Neuronal stem cell (in vitro differentiated cells): ENCODE measurements around the gene PIGO. TPM values are rescaled to one million over a fixed set of nuclear protein-coding genes. Genes with fewer than 3 reads are reported as not detected.

Experiments used
- DNase-seq: peaks from one replicate; pipeline ENCODE4 v3.0.0-alpha.2; 2013; ENCODE audit warnings: low spot score
- H2AFZ ChIP-seq: one replicate; pipeline ENCODE4 v1.6.1; 2013; ENCODE audit warnings: mild to moderate bottlenecking, low read length, inconsistent platforms
- H2AK5ac ChIP-seq: 2 replicates; pipeline ENCODE4 v1.6.1; 2013; ENCODE audit warnings: low read depth, mild to moderate bottlenecking, inconsistent platforms, low read length, moderate library complexity, mixed read lengths
- H2BK120ac ChIP-seq: 2 replicates; pipeline ENCODE4 v1.6.1; 2013; ENCODE audit warnings: low read depth, mild to moderate bottlenecking, inconsistent platforms, low read length, moderate library complexity, mixed read lengths
- H2BK12ac ChIP-seq: one replicate; pipeline ENCODE4 v1.6.1; 2013; ENCODE audit warnings: low read length, inconsistent platforms
- H2BK15ac ChIP-seq: 2 replicates; pipeline ENCODE4 v1.6.1; 2013; ENCODE audit warnings: mild to moderate bottlenecking, low read length, inconsistent platforms, mixed read lengths
- H2BK5ac ChIP-seq: one replicate; pipeline ENCODE4 v1.6.1; 2013; ENCODE audit warnings: inconsistent platforms, mild to moderate bottlenecking, low read length, moderate library complexity
- H3K14ac ChIP-seq: one replicate; pipeline ENCODE4 v1.6.1; 2013; ENCODE audit warnings: low read length, inconsistent platforms
- H3K18ac ChIP-seq: 2 replicates; pipeline ENCODE4 v1.6.1; 2013; ENCODE audit warnings: low read length, inconsistent platforms
- H3K23ac ChIP-seq: 2 replicates; pipeline ENCODE4 v1.6.1; 2013; ENCODE audit warnings: low read depth, mild to moderate bottlenecking, mixed read lengths, low read length, inconsistent platforms; ENCODE audit not compliant: poor library complexity
- H3K27ac ChIP-seq: replicated peaks from 3 replicates; pipeline ENCODE4 v1.5.1; 2013; ENCODE audit warnings: low read length, inconsistent platforms
- H3K27me3 ChIP-seq, 3 experiments: 2 replicates each; pipeline ENCODE4 v1.6.1; 2013; ENCODE audit warnings: low read length in 3 of 3, mild to moderate bottlenecking in 2 of 3, inconsistent platforms in 1 of 3, low read depth in 1 of 3, mixed read lengths in 1 of 3, moderate library complexity in 1 of 3; ENCODE audit not compliant: control insufficient read depth in 3 of 3, insufficient read depth in 3 of 3
- H3K36me3 ChIP-seq, 2 donors: replicated peaks in 1 of 2; 2 replicates each; pipeline ENCODE4 v1.6.1; 2013; ENCODE audit warnings: low read length in 2 of 2; ENCODE audit not compliant: control insufficient read depth in 2 of 2, insufficient read depth in 2 of 2
- H3K4ac ChIP-seq: 2 replicates; pipeline ENCODE4 v1.6.1; 2013; ENCODE audit warnings: inconsistent platforms, mild to moderate bottlenecking, low read length, moderate library complexity
- H3K4me1 ChIP-seq, 2 donors: 1 replicate in 1 of 2; 2 replicates in 1 of 2; pipeline ENCODE4 v1.6.1; 2013; ENCODE audit warnings: low read length in 2 of 2, low read depth in 1 of 2; ENCODE audit not compliant: control insufficient read depth in 2 of 2, insufficient read depth in 1 of 2
- H3K4me2 ChIP-seq: one replicate; pipeline ENCODE4 v1.6.1; 2013; ENCODE audit warnings: mild to moderate bottlenecking, low read length, inconsistent platforms; ENCODE audit not compliant: insufficient read depth, poor library complexity, severe bottlenecking
- H3K4me3 ChIP-seq, 2 donors: 2 replicates each; pipeline ENCODE4 v1.5.1; 2013; ENCODE audit warnings: low read length in 2 of 2, mild to moderate bottlenecking in 2 of 2, inconsistent platforms in 1 of 2, moderate library complexity in 1 of 2
- H3K79me1 ChIP-seq: one replicate; pipeline ENCODE4 v1.6.1; 2013; ENCODE audit warnings: low read depth, mild to moderate bottlenecking, inconsistent platforms, low read length, moderate library complexity
- H3K9ac ChIP-seq: one replicate; pipeline ENCODE4 v1.6.1; 2013; ENCODE audit warnings: mild to moderate bottlenecking, low read depth, low read length, inconsistent platforms; ENCODE audit not compliant: poor library complexity
- H3K9me3 ChIP-seq, 2 donors: replicated peaks in 1 of 2; 2 replicates each; pipeline versions ENCODE3 to v1.6.1; 2013; ENCODE audit warnings: low read length in 2 of 2, mild to moderate bottlenecking in 2 of 2, inconsistent platforms in 1 of 2, low read depth in 1 of 2, mixed read lengths in 1 of 2, moderate library complexity in 1 of 2; ENCODE audit not compliant: control insufficient read depth in 2 of 2, insufficient read depth in 1 of 2
- H4K8ac ChIP-seq: one replicate; pipeline ENCODE4 v1.6.1; 2013; ENCODE audit warnings: low read depth, mild to moderate bottlenecking, inconsistent platforms, low read length, moderate library complexity
- H4K91ac ChIP-seq: one replicate; pipeline ENCODE4 v1.6.1; 2013; ENCODE audit warnings: low read length, low read depth, mild to moderate bottlenecking, inconsistent platforms; ENCODE audit not compliant: poor library complexity
- WGBS, 2 donors: extraction: QIAGEN DNeasy Blood & Tissue Kit; methylation state at CpG; one replicate each; pipeline ENCODE4 v1.1.7; 2013; ENCODE audit warnings: missing lambda C conversion rate in 2 of 2, mixed read lengths in 1 of 2; ENCODE audit not compliant: insufficient read length in 2 of 2, insufficient replicate concordance in 1 of 2; ENCODE audit errors: extremely low coverage in 2 of 2; 5-methylcytosine and 5-hydroxymethylcytosine counted together
- small RNA-seq: library from polyadenylated mRNA; stranded (forward); fragments of <200 nt; extraction: miRNeasy Mini kit (QIAGEN cat#:217004); gene quantifications from one replicate; pipeline ENCODE3, GENCODE V24; 2013; ENCODE audit not compliant: insufficient read depth

The PIGO gene

GRCh38 chr9:35042891-35043545, 53.4 kb downstream of the PIGO start:
- no peak overlapping the region for H2BK5ac ChIP-seq
- no peak overlapping the region for H4K8ac ChIP-seq
- no peak overlapping the region for H3K4ac ChIP-seq
- H3K4me2 ChIP-seq: no peak overlapping the region
- no peaks in the 10 kb centered on the region for H3K9me3 ChIP-seq
- WGBS, 2 donors: no CpG with 5 or more reads among the region's 6 CpGs
- no peak overlapping the region for H4K91ac ChIP-seq
- peaks cover 0 to 5% of the 10 kb centered on the region in 2 donors for H3K4me1 ChIP-seq
- no peak overlapping the region for H2AFZ ChIP-seq
- peaks cover 1 to 34% of the 10 kb centered on the region in 2 donors for H3K36me3 ChIP-seq
- H3K18ac ChIP-seq: no peak overlapping the region
- H3K23ac ChIP-seq: no peak overlapping the region
- H3K14ac ChIP-seq: no peak overlapping the region
- no peaks in the 10 kb centered on the region for H3K27me3 ChIP-seq
- no peak overlapping the region for H3K9ac ChIP-seq
- H3K79me1 ChIP-seq: no peaks in the 10 kb centered on the region
- no peak overlapping the region for H2AK5ac ChIP-seq
- no peak overlapping the region for H3K4me3 ChIP-seq
- no peak overlapping the region for H2BK12ac ChIP-seq
- H2BK15ac ChIP-seq: no peak overlapping the region
- H3K27ac ChIP-seq: no peak overlapping the region
- no peak overlapping the region for H2BK120ac ChIP-seq
- DNase-seq: no peak

DNA sequence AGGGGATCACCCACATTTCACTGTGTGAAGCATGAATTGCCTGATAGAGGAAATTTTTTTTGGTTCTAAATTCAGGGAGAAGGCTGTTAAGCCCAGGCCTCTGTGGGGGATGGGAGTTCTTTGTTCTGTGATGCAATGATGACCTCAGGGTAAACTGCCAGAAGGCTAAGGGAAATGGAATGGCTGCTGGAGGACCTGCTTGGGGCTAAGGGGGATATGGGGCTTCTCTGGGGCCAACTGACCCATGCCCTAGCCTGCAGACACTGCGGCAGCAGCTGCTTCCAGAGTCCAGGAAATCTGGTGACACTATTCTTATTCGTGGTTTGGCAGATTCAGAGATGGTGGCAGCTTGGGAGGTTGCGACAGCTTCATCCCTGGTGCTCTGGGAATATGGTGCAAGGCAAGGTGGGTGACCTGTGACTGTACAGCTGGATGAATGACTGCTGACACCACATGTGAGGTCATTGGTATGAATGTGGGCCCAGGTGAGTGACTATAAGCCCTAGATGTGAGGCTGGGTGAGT, 54.2 kb downstream of the PIGO start:
- no peak overlapping the region for H2AK5ac ChIP-seq
- DNase-seq: no peak
- no CpG with 5 or more reads among the region's 3 CpGs for WGBS, 2 donors

More for the DNA sequence above, 54.2 kb downstream of the PIGO start:
- H3K36me3 ChIP-seq: peaks cover 1 to 29% of the 10 kb centered on the region in 2 donors
- no peaks in the 10 kb centered on the region for H3K79me1 ChIP-seq
- H2AFZ ChIP-seq: no peak overlapping the region
- no peak overlapping the region for H4K8ac ChIP-seq
- H3K27me3 ChIP-seq: no peaks in the 10 kb centered on the region
- no peak overlapping the region for H3K27ac ChIP-seq
- H3K23ac ChIP-seq: no peak overlapping the region
- no peak overlapping the region for H3K18ac ChIP-seq
- no peaks in the 10 kb centered on the region for H3K9me3 ChIP-seq
- no peak overlapping the region for H3K4ac ChIP-seq
- H2BK12ac ChIP-seq: no peak overlapping the region
- no peak overlapping the region for H2BK15ac ChIP-seq
- no peak overlapping the region for H2BK5ac ChIP-seq
- no peak overlapping the region for H3K4me2 ChIP-seq
- H2BK120ac ChIP-seq: no peak overlapping the region
- no peak overlapping the region for H4K91ac ChIP-seq
- peaks cover 0 to 5% of the 10 kb centered on the region in 2 donors for H3K4me1 ChIP-seq
- H3K9ac ChIP-seq: no peak overlapping the region
- H3K4me3 ChIP-seq: no peak overlapping the region
- H3K14ac ChIP-seq: no peak overlapping the region

Small RNA genes within 50 kb of the gene (small RNA-seq; reads per million reads assigned to genes)
- gene RN7SL338P: not detected
